HCT116 (cell line): ENCODE data around the gene ZBTB8B. TPM values are rescaled to one million over a fixed set of nuclear protein-coding genes. Genes with fewer than 3 reads are reported as not detected.
"Not testable (repeated sequence)": the region's sequence is repeated elsewhere in the genome, so short reads cannot be mapped to it uniquely, and the experiment has no call there.

ENCODE experiments used
- ATAC-seq: fragments of 200-7000 bp; cut with Tn5 transposase; 2 replicates; pipeline ENCODE4 v1.9.1; 2020; ENCODE audit warnings: mild to moderate bottlenecking, moderate library complexity
- BruUV-seq: library from RNA; stranded (reverse); fragments of 400-500 nt; replicated peaks from 2 replicates; lab custom pipeline; 2021; lab: Mats Ljungman, UMichigan
- CTCF ChIA-PET: fragments of 300-600 bp; sonication (Branson Sonifier 250); formaldehyde crosslinking; loops from one replicate; lab custom pipeline; 2021; ENCODE audit warnings: antibody characterized with exemption; lab: Charles Lee
- POLR2A ChIA-PET: fragments of 300-600, 350-600 bp; sonication (Branson Sonifier 250); formaldehyde crosslinking; loops from one replicate; lab custom pipeline; 2021; ENCODE audit warnings: antibody characterized with exemption; lab: Charles Lee
- RAD21 ChIA-PET, 2 experiments: fragments of 300-600 bp; sonication (Branson Sonifier 250); formaldehyde crosslinking; loops; one replicate each; lab custom pipeline; 2023; ENCODE audit warnings: low total read pairs in 2 of 2; ENCODE audit not compliant: uncharacterized antibody in 2 of 2, unreplicated experiment in 2 of 2, low non-redundant PET in 1 of 2; lab: Charles Lee
- DNase-seq: peaks from one replicate; pipeline ENCODE4 v3.0.0-alpha.2; 2010; ENCODE audit warnings: low read depth, low spot score
- H2AFZ ChIP-seq: fragments of 200-600 bp; shearing (Covaris generic), sonication (generic); 2 replicates; pipeline ENCODE4 v1.6.1; 2017; ENCODE audit warnings: low read depth, mixed run types, mixed read lengths, antibody characterized with exemption, low read length; ENCODE audit not compliant: poor library complexity, severe bottlenecking
- H3K27ac ChIP-seq: 2 replicates; pipeline ENCODE4 v1.5.1; 2012; ENCODE audit warnings: low read depth, low read length
- H3K27me3 ChIP-seq: fragments of 200-600 bp; sonication (generic); 2 replicates; pipeline ENCODE4 v1.6.1; 2016; ENCODE audit warnings: mixed run types, low read length, mixed read lengths; ENCODE audit not compliant: insufficient read depth
- H3K36me3 ChIP-seq, 2 experiments: fragments of 200-500 bp in 1 of 2; fragments of 200-600 bp in 1 of 2; sonication (Bioruptor generic) in 1 of 2; sonication (generic) in 1 of 2; 2 replicates each; pipeline versions ENCODE4 v1.5.1 to v1.6.1; 2014 to 2016; ENCODE audit warnings: low read length in 2 of 2, inconsistent platforms in 1 of 2, mixed read lengths in 1 of 2, mixed run types in 1 of 2; ENCODE audit not compliant: insufficient read depth in 2 of 2, control insufficient read depth in 1 of 2
- H3K4me1 ChIP-seq, 2 experiments: fragments of 200-600 bp in 1 of 2; sonication (generic) in 1 of 2; 2 replicates each; pipeline versions ENCODE4 v1.5.1 to v1.6.1; 2012 to 2017; ENCODE audit warnings: low read length in 2 of 2, inconsistent platforms in 1 of 2, mild to moderate bottlenecking in 1 of 2, mixed read lengths in 1 of 2, mixed run types in 1 of 2, moderate library complexity in 1 of 2; ENCODE audit not compliant: insufficient read depth in 2 of 2, control insufficient read depth in 1 of 2
- H3K4me2 ChIP-seq: fragments of 200-600 bp; sonication (generic); 2 replicates; pipeline ENCODE4 v1.6.1; 2017; ENCODE audit warnings: mixed run types, low read length, mixed read lengths
- H3K4me3 ChIP-seq, 2 experiments: fragments of 200-600 bp in 1 of 2; sonication (generic) in 1 of 2; replicated peaks in 1 of 2; 2 replicates each; pipeline ENCODE4 v1.5.1; 2011 to 2016; ENCODE audit warnings: low read length in 2 of 2, control low read depth in 1 of 2, low read depth in 1 of 2, mild to moderate bottlenecking in 1 of 2, mixed read lengths in 1 of 2, mixed run types in 1 of 2
- H3K79me2 ChIP-seq: fragments of 200-600 bp; sonication (generic); 2 replicates; pipeline ENCODE4 v1.6.1; 2017; ENCODE audit warnings: mild to moderate bottlenecking, mixed run types, low read length, moderate library complexity, mixed read lengths; ENCODE audit not compliant: insufficient read depth
- H3K9ac ChIP-seq: fragments of 200-600 bp; sonication (generic); 2 replicates; pipeline ENCODE4 v1.6.1; 2016; ENCODE audit warnings: low read length, mixed read lengths
- H3K9me2 ChIP-seq: fragments of 200-600 bp; sonication (generic), shearing (Covaris generic); 2 replicates; pipeline ENCODE4 v1.6.1; 2017; ENCODE audit warnings: mixed run types, mild to moderate bottlenecking, moderate library complexity; ENCODE audit not compliant: insufficient read depth
- H3K9me3 ChIP-seq, 2 experiments: fragments of 200-500 bp in 1 of 2; fragments of 200-600 bp in 1 of 2; sonication (Bioruptor generic) in 1 of 2; sonication (generic) in 1 of 2; 2 replicates each; pipeline ENCODE4 v1.6.1; 2014 to 2017; ENCODE audit warnings: low read length in 2 of 2, mixed read lengths in 2 of 2, inconsistent platforms in 1 of 2, low read depth in 1 of 2, mild to moderate bottlenecking in 1 of 2, mixed run types in 1 of 2, moderate library complexity in 1 of 2; ENCODE audit not compliant: control insufficient read depth in 1 of 2, insufficient read depth in 1 of 2
- H4K20me1 ChIP-seq: fragments of 200-600 bp; sonication (generic), shearing (Covaris generic); 2 replicates; pipeline ENCODE4 v1.6.1; 2017; ENCODE audit warnings: mixed run types, mild to moderate bottlenecking, moderate library complexity; ENCODE audit not compliant: insufficient read depth
- CBX3 ChIP-seq: IDR thresholded peaks from 2 replicates; pipeline ENCODE4 v1.6.1; 2012; ENCODE audit warnings: low read depth
- CEBPB ChIP-seq: IDR thresholded peaks from 2 replicates; pipeline ENCODE4 v1.6.1; 2012; ENCODE audit warnings: low read depth
- ELF1 ChIP-seq: IDR thresholded peaks from 2 replicates; pipeline ENCODE4 v1.6.1; 2012; ENCODE audit warnings: low read depth, borderline replicate concordance
- EZH2 ChIP-seq: fragments of 200-600 bp; sonication (generic); IDR thresholded peaks from 2 replicates; pipeline ENCODE4 v1.6.1; 2017; ENCODE audit warnings: antibody characterized with exemption, mixed run types
- FOSL1 ChIP-seq: IDR thresholded peaks from 2 replicates; pipeline ENCODE4 v1.6.1; 2012; ENCODE audit warnings: low read depth
- JUND ChIP-seq: IDR thresholded peaks from 2 replicates; pipeline ENCODE4 v1.6.1; 2012
- SIN3A ChIP-seq: IDR thresholded peaks from 2 replicates; pipeline ENCODE4 v1.6.1; 2012; ENCODE audit warnings: low read depth
- SP1 ChIP-seq: IDR thresholded peaks from 2 replicates; pipeline ENCODE4 v1.6.1; 2012; ENCODE audit warnings: low read depth
- SRF ChIP-seq: IDR thresholded peaks from 2 replicates; pipeline ENCODE4 v1.6.1; 2012; ENCODE audit warnings: low read depth
- YY1 ChIP-seq: IDR thresholded peaks from 2 replicates; pipeline ENCODE4 v1.6.1; 2011; ENCODE audit warnings: low read length, low read depth, moderate library complexity, mild to moderate bottlenecking; ENCODE audit not compliant: insufficient replicate concordance; ENCODE audit errors: extremely low read depth
- intact Hi-C: fragments of 100-400 bp; cut with micrococcal nuclease; formaldehyde crosslinking; loops from 2 replicates; pipeline ENCODE4 v1.10.0; 2022
- total RNA-seq: library from RNA; stranded (reverse); gene quantifications from one replicate; pipeline ENCODE4 v1.2.1, GENCODE V29; 2021; ENCODE audit not compliant: unreplicated experiment
- TF ChIP-seq, protein P1 (sequence below): IDR thresholded peaks from 2 replicates; pipeline ENCODE4 v1.6.1; 2012
- TF ChIP-seq, protein P2 (sequence below), 3 experiments: fragments of 200-600 bp in 1 of 3; sonication (generic) in 1 of 3; IDR thresholded peaks in 2 of 3; conservative IDR thresholded peaks in 1 of 3; 2 replicates each; pipeline ENCODE4 v1.5.1; 2012 to 2017; ENCODE audit warnings: low read depth in 2 of 3, low read length in 2 of 3, antibody characterized with exemption in 1 of 3, borderline replicate concordance in 1 of 3, control low read depth in 1 of 3, mild to moderate bottlenecking in 1 of 3, mixed read lengths in 1 of 3, mixed run types in 1 of 3, moderate library complexity in 1 of 3; ENCODE audit not compliant: insufficient read depth in 1 of 3
- TF ChIP-seq, protein P3 (sequence below): IDR thresholded peaks from 2 replicates; pipeline ENCODE4 v1.6.1; 2011; ENCODE audit warnings: mild to moderate bottlenecking, low read length, moderate library complexity; ENCODE audit not compliant: insufficient replicate concordance; ENCODE audit errors: extremely low read depth
- TF ChIP-seq, protein P4 (sequence below): IDR thresholded peaks from 2 replicates; pipeline ENCODE4 v1.6.1; 2012

ZBTB8B gene
- total RNA-seq, 1 experiment from 2014 or later, result 0.25 TPM

DNA sequence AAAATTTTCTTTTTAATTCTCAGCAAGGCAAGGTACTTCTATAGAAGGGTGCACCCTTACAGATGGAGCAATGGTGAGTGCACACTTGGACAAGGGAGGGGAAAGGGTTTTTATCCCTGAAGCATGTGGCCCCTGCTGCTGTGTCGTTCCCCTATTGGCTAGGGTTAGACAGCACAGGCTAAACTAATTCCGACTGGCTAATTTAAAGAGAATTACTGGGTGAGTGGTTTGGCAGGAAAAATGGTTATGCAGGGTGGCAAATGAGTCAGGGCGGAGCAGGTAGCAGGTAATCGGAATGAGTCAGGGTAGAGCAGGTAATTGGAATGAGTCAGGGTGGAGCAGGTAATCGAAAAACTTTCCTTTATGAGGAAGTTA lies 15.4 kb upstream of the ZBTB8B start:
- not testable (repeated sequence) for H3K79me2 ChIP-seq, H3K9me3 ChIP-seq, H4K20me1 ChIP-seq, H3K36me3 ChIP-seq, H3K9me2 ChIP-seq, H3K27me3 ChIP-seq
- intact Hi-C loops, result loop anchor here (1.0 to 5.0 kb wide), 4 partner anchors 53 to 323 kb away; partner anchors contain the start of genes ZBTB8A and ZBTB8OS
- Histone ChIP-seq H2AFZ (peak overlapping the region; percentile 93), H3K27ac (peak overlapping the region; percentile 47; the same call in 1 of the 2 replicates), H3K4me2 (peak overlapping the region; percentile 93), H3K9ac (peak overlapping the region; percentile 37), H3K4me3 (peak overlapping the region in 1 of 2 experiments; percentile 36; a peak in 1 of 4 replicates), H3K4me1 (peaks cover 22 to 37% of the 10 kb centered on the region in 2 experiments)
- BruUV-seq, result TSS peak; percentile 94
- DNase-seq (peak; percentile 78), ATAC-seq (peak; percentile 63)
- CTCF ChIA-PET, result interaction anchor here (0.6 to 3.4 kb wide), 10 partner anchors 15 to 505 kb away, joined by 3 to 14 read pairs (median 4); partner anchors contain the start of genes BSDC1, RBBP4 and ZBTB8B
- POLR2A ChIA-PET, result interaction anchor here (0.7 to 1.8 kb wide), 6 partner anchors 50 to 388 kb away, joined by 3 to 8 read pairs (median 5); partner anchors contain the start of genes BSDC1, RBBP4 and ZBTB8OS
- RAD21 ChIA-PET, result interaction anchor here in 1 of 2 experiments (1.8 kb wide), 1 partner anchor 71 kb away, joined by 5 read pairs; no protein-coding TSS in a partner anchor
- TF ChIP-seq JUND (peak; percentile 74), FOSL1 (peak; percentile 84), CBX3 (peak; percentile 50; the same call in 1 of the 2 replicates), SP1 (peak; percentile 41; the same call in 1 of the 2 replicates)
- TF ChIP-seq, protein P1, sequence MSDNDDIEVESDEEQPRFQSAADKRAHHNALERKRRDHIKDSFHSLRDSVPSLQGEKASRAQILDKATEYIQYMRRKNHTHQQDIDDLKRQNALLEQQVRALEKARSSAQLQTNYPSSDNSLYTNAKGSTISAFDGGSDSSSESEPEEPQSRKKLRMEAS, result peak; percentile 42; the same call in 1 of the 2 replicates

DNA sequence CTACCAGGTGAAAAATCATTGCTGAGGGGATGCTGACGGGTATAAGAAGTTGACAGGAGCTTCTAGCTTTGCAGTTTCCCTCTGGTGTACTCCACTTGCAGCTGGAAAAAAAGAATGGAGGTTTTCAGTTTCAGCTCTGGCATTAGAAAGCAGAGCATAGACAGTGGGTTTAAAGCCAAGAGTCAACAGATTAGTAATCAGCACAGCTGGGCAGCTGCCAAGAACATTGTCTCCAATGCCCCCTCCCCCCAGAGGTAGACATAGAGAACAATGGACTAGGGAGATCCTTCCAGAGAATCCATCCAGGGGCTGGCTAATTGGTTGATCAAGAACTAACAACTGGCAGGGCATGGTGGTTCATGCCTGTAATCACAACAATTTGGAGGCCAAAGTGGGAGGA lies 10.1 kb upstream of the ZBTB8B start:
- DNase-seq, result no peak
- H2AFZ ChIP-seq, result no peak overlapping the region
- no TSS peak for BruUV-seq
- H3K36me3 ChIP-seq, result no peaks in the 10 kb centered on the region
- no peaks in the 10 kb centered on the region for H3K27me3 ChIP-seq
- H3K27ac ChIP-seq, result no peak overlapping the region
- H3K4me3 ChIP-seq, result no peak overlapping the region
- ATAC-seq, result no peak
- intact Hi-C loops, result no loop called here
- no peaks in the 10 kb centered on the region for H4K20me1 ChIP-seq
- RAD21 ChIA-PET, result no interaction called here
- TF ChIP-seq EZH2, result no peak
- TF ChIP-seq, protein P2, sequence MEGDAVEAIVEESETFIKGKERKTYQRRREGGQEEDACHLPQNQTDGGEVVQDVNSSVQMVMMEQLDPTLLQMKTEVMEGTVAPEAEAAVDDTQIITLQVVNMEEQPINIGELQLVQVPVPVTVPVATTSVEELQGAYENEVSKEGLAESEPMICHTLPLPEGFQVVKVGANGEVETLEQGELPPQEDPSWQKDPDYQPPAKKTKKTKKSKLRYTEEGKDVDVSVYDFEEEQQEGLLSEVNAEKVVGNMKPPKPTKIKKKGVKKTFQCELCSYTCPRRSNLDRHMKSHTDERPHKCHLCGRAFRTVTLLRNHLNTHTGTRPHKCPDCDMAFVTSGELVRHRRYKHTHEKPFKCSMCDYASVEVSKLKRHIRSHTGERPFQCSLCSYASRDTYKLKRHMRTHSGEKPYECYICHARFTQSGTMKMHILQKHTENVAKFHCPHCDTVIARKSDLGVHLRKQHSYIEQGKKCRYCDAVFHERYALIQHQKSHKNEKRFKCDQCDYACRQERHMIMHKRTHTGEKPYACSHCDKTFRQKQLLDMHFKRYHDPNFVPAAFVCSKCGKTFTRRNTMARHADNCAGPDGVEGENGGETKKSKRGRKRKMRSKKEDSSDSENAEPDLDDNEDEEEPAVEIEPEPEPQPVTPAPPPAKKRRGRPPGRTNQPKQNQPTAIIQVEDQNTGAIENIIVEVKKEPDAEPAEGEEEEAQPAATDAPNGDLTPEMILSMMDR (IDR thresholded peaks at IDR 0.05 in 2 of 3, conservative IDR thresholded peaks at IDR 0.05 in 1 of 3; ENCODE audit: borderline replicate concordance in 1 of 3, insufficient read depth in 1 of 3, low read depth in 2 of 3, low read length in 2 of 3), result no peak
- no peak for TF ChIP-seq SIN3A
- TF ChIP-seq SRF, result no peak
- no peak for TF ChIP-seq CEBPB
- TF ChIP-seq, protein P3, sequence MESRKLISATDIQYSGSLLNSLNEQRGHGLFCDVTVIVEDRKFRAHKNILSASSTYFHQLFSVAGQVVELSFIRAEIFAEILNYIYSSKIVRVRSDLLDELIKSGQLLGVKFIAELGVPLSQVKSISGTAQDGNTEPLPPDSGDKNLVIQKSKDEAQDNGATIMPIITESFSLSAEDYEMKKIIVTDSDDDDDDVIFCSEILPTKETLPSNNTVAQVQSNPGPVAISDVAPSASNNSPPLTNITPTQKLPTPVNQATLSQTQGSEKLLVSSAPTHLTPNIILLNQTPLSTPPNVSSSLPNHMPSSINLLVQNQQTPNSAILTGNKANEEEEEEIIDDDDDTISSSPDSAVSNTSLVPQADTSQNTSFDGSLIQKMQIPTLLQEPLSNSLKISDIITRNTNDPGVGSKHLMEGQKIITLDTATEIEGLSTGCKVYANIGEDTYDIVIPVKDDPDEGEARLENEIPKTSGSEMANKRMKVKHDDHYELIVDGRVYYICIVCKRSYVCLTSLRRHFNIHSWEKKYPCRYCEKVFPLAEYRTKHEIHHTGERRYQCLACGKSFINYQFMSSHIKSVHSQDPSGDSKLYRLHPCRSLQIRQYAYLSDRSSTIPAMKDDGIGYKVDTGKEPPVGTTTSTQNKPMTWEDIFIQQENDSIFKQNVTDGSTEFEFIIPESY, result no peak
- no peak for TF ChIP-seq ELF1
- no peak for TF ChIP-seq YY1
- TF ChIP-seq, protein P4, sequence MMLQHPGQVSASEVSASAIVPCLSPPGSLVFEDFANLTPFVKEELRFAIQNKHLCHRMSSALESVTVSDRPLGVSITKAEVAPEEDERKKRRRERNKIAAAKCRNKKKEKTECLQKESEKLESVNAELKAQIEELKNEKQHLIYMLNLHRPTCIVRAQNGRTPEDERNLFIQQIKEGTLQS, result no peak
- no peak for TF ChIP-seq JUND
- TF ChIP-seq CBX3, result no peak
- H3K9me2 ChIP-seq, result peaks cover 3% of the 10 kb centered on the region; the same call in 1 of the 2 replicates
- POLR2A ChIA-PET, result no interaction called here
- no peak overlapping the region for H3K9ac ChIP-seq
- peak overlapping the region; percentile 30 for H3K4me2 ChIP-seq
- CTCF ChIA-PET, result no interaction called here
- peaks cover 0 to 5% of the 10 kb centered on the region in 2 experiments; a peak in 1 of 4 replicates for H3K9me3 ChIP-seq
- H3K79me2 ChIP-seq, result no peaks in the 10 kb centered on the region
- peaks cover 4 to 18% of the 10 kb centered on the region in 2 experiments for H3K4me1 ChIP-seq
